Psoas muscle (tissue), 8 donors: ENCODE results near the gene FGR. TPM values are rescaled to one million over a fixed set of nuclear protein-coding genes. Genes with fewer than 3 reads are reported as not detected.

Experiments
- ATAC-seq, 4 donors: fragments of 200-7000 bp; cut with Tn5 transposase; one replicate each; pipeline ENCODE4 v1.9.1; 2020; ENCODE audit warnings: moderate library complexity in 3 of 4, mild to moderate bottlenecking in 2 of 4
- DNase-seq, 2 donors: peaks; one replicate each; pipeline ENCODE4 v3.0.0-alpha.2; 2020
- H3K27ac ChIP-seq: fragments of 200-600 bp; one replicate; pipeline ENCODE4 v1.8.0; 2022
- H3K27me3 ChIP-seq, 3 donors: fragments of 200-600 bp in 1 of 3; one replicate each; pipeline versions ENCODE4 v1.6.1 to v1.8.0; 2013 to 2022; ENCODE audit warnings: low read length in 2 of 3, mild to moderate bottlenecking in 2 of 3, moderate library complexity in 1 of 3; ENCODE audit not compliant: insufficient read depth in 3 of 3
- H3K36me3 ChIP-seq, 2 donors: fragments of 200-600 bp in 1 of 2; one replicate each; pipeline versions ENCODE4 v1.6.1 to v1.8.0; 2013 to 2022; ENCODE audit warnings: low read depth in 1 of 2, mild to moderate bottlenecking in 1 of 2, moderate library complexity in 1 of 2; ENCODE audit not compliant: insufficient read depth in 1 of 2
- H3K4me1 ChIP-seq: fragments of 200-600 bp; one replicate; pipeline ENCODE4 v1.8.0; 2022
- H3K4me3 ChIP-seq: fragments of 200-600 bp; one replicate; pipeline ENCODE4 v1.8.0; 2022; ENCODE audit warnings: mild to moderate bottlenecking
- H3K9me3 ChIP-seq: fragments of 200-600 bp; one replicate; pipeline ENCODE4 v1.8.0; 2022
- WGBS, 3 donors: extraction: QIAGEN DNeasy Blood & Tissue Kit; methylation state at CpG; one replicate each; pipeline versions ENCODE4 v1.1.6 to v1.1.7; 2013; 5-methylcytosine and 5-hydroxymethylcytosine counted together
- intact Hi-C, 2 donors: fragments of 100-400 bp; cut with DNase I; formaldehyde crosslinking; loops; one replicate each; pipeline versions ENCODE4 v1.11.0 to v1.14.2; 2022
- polyA plus RNA-seq, 3 donors: library from polyadenylated mRNA; stranded (reverse); fragments of 200-250 nt; gene quantifications; one replicate each; pipeline ENCODE4 v1.2.3, GENCODE V29; 2013
- total RNA-seq, 4 donors: library from RNA; stranded (reverse); fragmentation: NEBNext Ultra II Directional in 2 of 4; extraction: Animal tissue kit (Norgen Biotek cat#: 25700) in 2 of 4; gene quantifications; one replicate each; pipeline versions ENCODE4 v1.2.1 to v1.2.4, GENCODE V29; 2021 to 2023
- TF ChIP-seq, protein P1 (sequence below): fragments of 200-600 bp; IDR thresholded peaks from one replicate; pipeline ENCODE4 v1.8.0; 2022; ENCODE audit warnings: antibody characterized with exemption
- donor health status: healthy with polysubstance abuse.
- donor health status: DM: no; HTN: no; CAD: no; lungs with moderate emphysema.
- donor health status: Bipolar disorder and iron deficiency.
- donor health status: healthy.
- donor health status: DM: yes; HTN: yes; CAD: no.
- donor health status: DM: no; HTN: no; CAD: no.
- donor health status: DM: no; HTN: no; CAD: no.
- donor health status: DM: yes; HTN: yes; CAD: no.

Gene FGR
- total and polyA plus RNA-seq, 7 donors: 1.3 to 3.8 (median 2.8) TPM

DNA sequence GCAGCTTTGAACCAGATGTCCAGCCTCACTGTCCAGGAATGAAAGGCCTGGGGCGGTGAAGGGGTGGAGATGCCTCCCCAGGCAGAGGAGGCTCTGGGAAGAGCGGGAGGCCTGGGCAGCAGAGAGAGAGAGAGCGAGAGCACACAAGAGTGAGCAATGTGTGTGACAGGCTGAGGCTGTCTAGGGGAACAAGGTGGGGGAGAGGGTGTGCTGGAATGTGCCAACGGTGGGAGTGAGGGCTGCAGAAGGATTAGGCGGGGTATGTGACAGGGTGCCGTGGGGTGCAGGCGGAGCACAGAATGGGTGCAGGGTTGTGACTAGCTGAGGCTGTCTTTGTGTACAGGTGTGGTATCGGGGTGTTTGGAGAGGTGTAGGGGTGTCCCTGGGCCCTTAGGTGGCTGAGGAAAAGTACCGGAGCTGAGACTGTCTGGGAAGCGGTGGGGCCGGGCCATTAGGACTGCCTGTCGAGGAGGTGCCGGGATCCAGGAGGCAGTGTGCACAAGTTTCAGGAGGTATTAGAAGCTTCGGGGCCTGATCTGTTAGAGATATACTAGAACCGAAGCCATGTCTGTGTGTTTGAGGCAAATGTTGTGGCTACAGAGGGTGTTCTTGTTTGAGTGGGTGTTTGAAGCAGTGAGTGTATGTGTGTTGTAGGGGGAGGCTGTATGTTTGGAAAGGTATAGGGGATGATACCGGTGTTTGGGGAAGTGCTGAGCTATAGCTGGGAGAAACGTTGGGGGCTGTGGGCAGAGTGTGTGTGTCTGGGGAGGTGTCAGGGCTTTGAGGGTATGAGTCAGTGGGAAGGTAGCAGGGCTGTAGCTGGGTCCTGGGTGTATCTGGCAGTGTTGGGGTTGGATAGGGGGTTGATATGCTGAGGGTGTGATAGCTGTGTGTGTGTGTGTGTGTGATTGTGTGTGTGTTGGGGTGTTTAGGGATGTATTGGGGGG, 40.1 kb downstream of the FGR start:
- Histone ChIP-seq H3K9me3 (no peaks in the 10 kb centered on the region), H3K4me1 (peaks cover 96% of the 10 kb centered on the region), H3K27ac (peak overlapping the region; percentile 62), H3K4me3 (peak overlapping the region; percentile 7), H3K27me3 (no peaks in the 10 kb centered on the region), H3K36me3 (peaks cover 0 to 3% of the 10 kb centered on the region in 2 donors)
- DNase-seq (no peak), ATAC-seq (peak in 3 of 4 donors; percentile 24 to 49 (median 46))
- intact Hi-C loops: no loop called here
- TF ChIP-seq, protein P1, sequence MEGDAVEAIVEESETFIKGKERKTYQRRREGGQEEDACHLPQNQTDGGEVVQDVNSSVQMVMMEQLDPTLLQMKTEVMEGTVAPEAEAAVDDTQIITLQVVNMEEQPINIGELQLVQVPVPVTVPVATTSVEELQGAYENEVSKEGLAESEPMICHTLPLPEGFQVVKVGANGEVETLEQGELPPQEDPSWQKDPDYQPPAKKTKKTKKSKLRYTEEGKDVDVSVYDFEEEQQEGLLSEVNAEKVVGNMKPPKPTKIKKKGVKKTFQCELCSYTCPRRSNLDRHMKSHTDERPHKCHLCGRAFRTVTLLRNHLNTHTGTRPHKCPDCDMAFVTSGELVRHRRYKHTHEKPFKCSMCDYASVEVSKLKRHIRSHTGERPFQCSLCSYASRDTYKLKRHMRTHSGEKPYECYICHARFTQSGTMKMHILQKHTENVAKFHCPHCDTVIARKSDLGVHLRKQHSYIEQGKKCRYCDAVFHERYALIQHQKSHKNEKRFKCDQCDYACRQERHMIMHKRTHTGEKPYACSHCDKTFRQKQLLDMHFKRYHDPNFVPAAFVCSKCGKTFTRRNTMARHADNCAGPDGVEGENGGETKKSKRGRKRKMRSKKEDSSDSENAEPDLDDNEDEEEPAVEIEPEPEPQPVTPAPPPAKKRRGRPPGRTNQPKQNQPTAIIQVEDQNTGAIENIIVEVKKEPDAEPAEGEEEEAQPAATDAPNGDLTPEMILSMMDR: no peak
- WGBS, 3 donors: 36 to 53% (median 40%) methylated on average over 17 of the region's 17 CpGs

- H3K4me1 ChIP-seq: peaks cover 98% of the 10 kb centered on the region
- WGBS, 3 donors: 37 to 43% (median 38%) methylated on average over 8 of the region's 8 CpGs
- DNase-seq (no peak), ATAC-seq (peak in 1 of 4 donors; percentile 0)
- intact Hi-C loops: no loop called here
- peaks cover 0 to 12% of the 10 kb centered on the region in 2 donors for H3K36me3 ChIP-seq
- H3K27me3 ChIP-seq: no peaks in the 10 kb centered on the region
- H3K9me3 ChIP-seq: no peaks in the 10 kb centered on the region
- TF ChIP-seq, protein P1: no peak
- peak overlapping the region; percentile 22 for H3K4me3 ChIP-seq
- H3K27ac ChIP-seq: peak overlapping the region; percentile 62
These were observed 41.1 kb downstream of the FGR start for GRCh38 chr1:27593678-27594563.

- intact Hi-C loops: no loop called here
- ATAC-seq (peak; percentile 34 to 53 (median 46)), DNase-seq (no peak)
- Histone ChIP-seq H3K4me1 (peaks cover 98% of the 10 kb centered on the region), H3K9me3 (no peaks in the 10 kb centered on the region), H3K36me3 (peaks cover 0 to 20% of the 10 kb centered on the region in 2 donors), H3K27me3 (no peaks in the 10 kb centered on the region), H3K4me3 (peak overlapping the region; percentile 22), H3K27ac (peak overlapping the region; percentile 62)
- TF ChIP-seq, protein P1: no peak
- WGBS, 3 donors: 26 to 36% (median 28%) methylated on average over 14 to 17 of the region's 17 CpGs
These were observed 41.9 kb downstream of the FGR start for GRCh38 chr1:27592931-27593677.

- H3K27me3 ChIP-seq: no peaks in the 10 kb centered on the region
- ATAC-seq (peak; percentile 2 to 21 (median 11)), DNase-seq (no peak)
- H3K9me3 ChIP-seq: no peaks in the 10 kb centered on the region
- peaks cover 0 to 22% of the 10 kb centered on the region in 2 donors for H3K36me3 ChIP-seq
- peaks cover 98% of the 10 kb centered on the region for H3K4me1 ChIP-seq
- 39 to 60% (median 50%) methylated on average over 18 to 22 of the region's 22 CpGs for WGBS, 3 donors
- TF ChIP-seq, protein P1: no peak
- H3K4me3 ChIP-seq: peak overlapping the region; percentile 22
- intact Hi-C loops: no loop called here
- peak overlapping the region; percentile 62 for H3K27ac ChIP-seq
These were observed 42.6 kb downstream of the FGR start for GRCh38 chr1:27592232-27592930.
